BLaER1 treated with 17β-estradiol and CSF1 and Interleukin-3, amounts not matched to agents 10 nM and 100 nM (cell line): Measurements from ENCODE around the gene PRR29.
"Not testable (repeated sequence)": the region's sequence is repeated elsewhere in the genome, so short reads cannot be mapped to it uniquely, and the experiment has no call there.

Experiments
- H3K27ac ChIP-seq, 11 experiments: shearing (Covaris generic); formaldehyde crosslinking; 2 replicates each; pipeline ENCODE4 v1.8.1; 2022
- H3K27me3 ChIP-seq, 11 experiments: shearing (Covaris generic); formaldehyde crosslinking; 2 replicates each; pipeline ENCODE4 v1.8.1; 2022
- H3K36me3 ChIP-seq, 11 experiments: shearing (Covaris generic); formaldehyde crosslinking; 2 replicates each; pipeline ENCODE4 v1.8.1; 2022
- H3K4me1 ChIP-seq, 10 experiments: shearing (Covaris generic); formaldehyde crosslinking; 2 replicates each; pipeline ENCODE4 v1.8.1; 2022
- H3K4me2 ChIP-seq, 11 experiments: shearing (Covaris generic); formaldehyde crosslinking; 2 replicates each; pipeline ENCODE4 v1.8.1; 2022
- H3K4me3 ChIP-seq, 10 experiments: shearing (Covaris generic); formaldehyde crosslinking; 2 replicates each; pipeline ENCODE4 v1.8.1; 2022
- H3K9ac ChIP-seq, 11 experiments: shearing (Covaris generic); formaldehyde crosslinking; 2 replicates each; pipeline ENCODE4 v1.8.1; 2022
- H3K9me3 ChIP-seq, 11 experiments: shearing (Covaris generic); formaldehyde crosslinking; replicated peaks in 1 of 11; 2 replicates each; pipeline ENCODE4 v1.8.1; 2022
- H4K20me1 ChIP-seq, 11 experiments: shearing (Covaris generic); formaldehyde crosslinking; 2 replicates each; pipeline ENCODE4 v1.8.1; 2022
- Cebpa-rat ChIP-seq, 11 experiments: shearing (Covaris generic); IDR thresholded peaks; 2 replicates each; pipeline ENCODE4 v1.8.1; 2022

PRR29 gene

DNA sequence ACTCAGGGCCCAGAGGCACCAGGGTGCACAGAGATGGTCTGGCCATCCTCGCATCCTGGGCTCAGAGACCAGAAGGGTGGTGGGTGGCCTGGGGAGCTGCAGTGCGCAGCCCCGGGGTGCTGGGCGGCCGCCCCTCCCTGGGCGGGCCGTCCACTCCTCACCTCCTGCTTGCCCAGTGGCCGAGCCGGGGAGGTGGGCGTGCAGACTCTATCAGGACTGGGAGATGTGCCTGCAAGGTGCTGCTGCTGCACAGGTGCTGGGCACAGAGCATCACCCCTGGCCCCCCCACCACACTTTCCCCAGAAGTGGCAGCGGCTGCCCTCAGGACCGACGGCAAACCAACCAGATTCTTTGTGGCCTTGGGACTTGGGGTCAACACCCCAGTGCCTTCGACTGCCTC is 25.4 kb upstream of the PRR29 start, which contains the start of gene SCN4A:
SCN4A (minus strand) TSS at position 123 of the 400 bp plus-strand sequence; CDS start at position 46, 77 bp downstream.
- TF ChIP-seq Cebpa-rat (IDR thresholded peaks at IDR 0.05): no peak
- Histone ChIP-seq H3K4me2 (peak within 1 kb of the TSS in 10 of 11 experiments; percentile 15 to 85 (median 66); a peak in 17 of 22 replicates), H4K20me1 (no peaks in the 10 kb centered on the region), H3K27ac (no peak within 1 kb of the TSS), H3K27me3 (no peaks in the 10 kb centered on the region), H3K9ac (0 out of 22 replicates have a peak within 1 kb of the TSS, but pooled peaks of 1 of the 11 experiments have one; percentile 23), H3K4me1 (peaks cover 17 to 47% (median 45%) of the 10 kb centered on the region in 10 experiments), H3K36me3 (no peaks in the 10 kb centered on the region), H3K9me3 (no peaks in the 10 kb centered on the region), H3K4me3 (no peak within 1 kb of the TSS)

DNA sequence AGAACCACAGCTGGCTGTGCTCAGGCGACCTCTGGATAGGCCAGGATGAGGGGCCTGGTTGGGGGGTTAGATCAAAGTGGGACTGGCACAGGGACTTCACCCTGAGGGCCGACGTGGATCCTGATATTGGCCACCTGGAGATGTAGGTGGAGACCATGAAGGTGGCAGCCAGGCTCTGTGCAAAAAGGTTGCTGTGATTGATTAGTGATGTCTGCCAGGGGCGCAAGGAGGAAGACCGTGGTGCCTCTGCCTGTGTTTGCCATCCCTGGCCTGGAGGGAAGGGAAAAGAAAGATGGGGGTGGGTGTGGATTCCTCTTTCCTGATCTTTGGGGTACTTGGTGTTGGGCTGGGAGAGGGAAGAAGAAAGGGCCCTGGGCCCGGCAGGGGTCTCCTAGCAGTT is 24.9 kb upstream of the PRR29 start:
- H3K4me1 ChIP-seq: peaks cover 17 to 52% (median 48%) of the 10 kb centered on the region in 10 experiments
- no peaks in the 10 kb centered on the region for H3K36me3 ChIP-seq
- H3K4me3 ChIP-seq: no peak overlapping the region
- no peaks in the 10 kb centered on the region for H3K9me3 ChIP-seq
- H4K20me1 ChIP-seq: no peaks in the 10 kb centered on the region
- no peak for TF ChIP-seq Cebpa-rat (IDR thresholded peaks at IDR 0.05)
- H3K9ac ChIP-seq: no peak overlapping the region
- H3K27ac ChIP-seq: no peak overlapping the region
- peak overlapping the region in 7 of 11 experiments; percentile 15 to 85 (median 63); a peak in 10 of 22 replicates for H3K4me2 ChIP-seq
- no peaks in the 10 kb centered on the region for H3K27me3 ChIP-seq

DNA sequence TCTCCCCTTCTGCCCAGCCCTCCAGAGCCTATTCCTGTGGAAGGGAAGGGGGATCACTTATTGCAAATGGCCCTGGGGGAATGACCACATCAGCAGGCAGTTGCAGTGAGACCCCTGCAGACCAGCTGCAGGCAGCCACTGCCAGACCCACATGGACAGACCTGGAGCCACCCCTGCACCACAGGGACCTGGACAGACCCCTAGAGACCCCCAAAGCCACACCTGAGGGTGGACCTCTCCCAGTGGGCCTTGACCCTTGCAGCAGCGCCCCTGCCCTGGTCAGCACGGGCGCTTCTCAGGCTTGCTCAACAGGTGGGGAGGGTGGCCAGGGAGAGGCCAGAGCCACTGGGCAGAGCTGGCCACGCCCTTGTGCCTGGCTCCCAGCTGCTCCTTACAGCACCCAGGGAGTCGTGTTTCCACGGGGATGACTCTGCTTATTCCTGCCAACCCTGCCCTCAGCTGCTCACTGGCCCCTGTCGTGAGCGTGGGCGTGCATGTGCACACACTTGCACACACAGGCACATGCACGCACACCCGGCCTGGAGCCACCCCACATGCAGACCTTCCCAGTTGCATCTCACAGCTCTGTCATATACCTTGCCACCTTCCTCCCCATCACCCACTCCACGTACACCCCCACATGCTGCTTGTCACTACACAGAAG is 24.1 kb upstream of the PRR29 start:
- Histone ChIP-seq H3K27me3 (no peaks in the 10 kb centered on the region), H3K4me2 (peak overlapping the region; percentile 39 to 85 (median 63)), H3K9me3 (no peaks in the 10 kb centered on the region), H3K9ac (peak overlapping the region in 1 of 11 experiments; percentile 23; a peak in 2 of 22 replicates), H3K36me3 (no peaks in the 10 kb centered on the region), H3K4me1 (peaks cover 17 to 60% (median 56%) of the 10 kb centered on the region in 10 experiments), H4K20me1 (no peaks in the 10 kb centered on the region), H3K27ac (no peak overlapping the region), H3K4me3 (no peak overlapping the region)
- TF ChIP-seq Cebpa-rat (IDR thresholded peaks at IDR 0.05): no peak

DNA sequence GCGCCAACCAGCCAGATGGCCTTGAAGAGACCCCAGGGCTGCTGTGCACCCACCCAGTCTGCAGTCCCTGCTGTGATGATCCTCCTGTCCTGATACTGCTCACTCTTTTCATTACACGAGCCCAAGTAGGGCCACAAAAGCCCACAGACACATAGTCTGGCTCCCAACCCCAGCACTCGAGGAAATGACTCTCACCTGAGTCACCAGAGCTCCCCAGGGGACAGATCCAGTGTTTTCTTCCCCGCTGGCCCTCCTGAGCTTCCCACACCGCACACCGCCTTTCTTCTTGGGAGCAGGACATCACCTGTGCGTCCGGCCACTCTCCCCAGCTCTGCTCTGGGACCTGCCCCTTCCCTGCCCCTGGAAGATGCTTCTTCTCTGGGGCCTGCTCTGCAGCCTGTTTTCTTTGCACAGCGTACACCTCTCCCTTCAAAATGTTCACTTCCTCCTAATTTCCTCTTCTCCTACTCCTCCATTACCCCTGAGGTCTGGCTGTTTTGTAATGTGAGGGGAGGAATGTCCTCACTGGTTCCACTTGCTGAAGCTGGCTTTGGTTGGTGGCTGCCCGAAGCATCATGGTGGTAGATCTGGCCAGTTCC is 23.5 kb upstream of the PRR29 start:
- no peak for TF ChIP-seq Cebpa-rat (IDR thresholded peaks at IDR 0.05)
- H4K20me1 ChIP-seq: no peaks in the 10 kb centered on the region
- no peak overlapping the region for H3K27ac ChIP-seq
- H3K4me1 ChIP-seq: peaks cover 17 to 66% (median 63%) of the 10 kb centered on the region in 10 experiments
- H3K9ac ChIP-seq: peak overlapping the region in 1 of 11 experiments; percentile 7; a peak in 2 of 22 replicates
- H3K36me3 ChIP-seq: no peaks in the 10 kb centered on the region
- H3K4me3 ChIP-seq: no peak overlapping the region
- H3K27me3 ChIP-seq: no peaks in the 10 kb centered on the region
- H3K9me3 ChIP-seq: no peaks in the 10 kb centered on the region
- peak overlapping the region; percentile 39 to 85 (median 63) for H3K4me2 ChIP-seq

DNA sequence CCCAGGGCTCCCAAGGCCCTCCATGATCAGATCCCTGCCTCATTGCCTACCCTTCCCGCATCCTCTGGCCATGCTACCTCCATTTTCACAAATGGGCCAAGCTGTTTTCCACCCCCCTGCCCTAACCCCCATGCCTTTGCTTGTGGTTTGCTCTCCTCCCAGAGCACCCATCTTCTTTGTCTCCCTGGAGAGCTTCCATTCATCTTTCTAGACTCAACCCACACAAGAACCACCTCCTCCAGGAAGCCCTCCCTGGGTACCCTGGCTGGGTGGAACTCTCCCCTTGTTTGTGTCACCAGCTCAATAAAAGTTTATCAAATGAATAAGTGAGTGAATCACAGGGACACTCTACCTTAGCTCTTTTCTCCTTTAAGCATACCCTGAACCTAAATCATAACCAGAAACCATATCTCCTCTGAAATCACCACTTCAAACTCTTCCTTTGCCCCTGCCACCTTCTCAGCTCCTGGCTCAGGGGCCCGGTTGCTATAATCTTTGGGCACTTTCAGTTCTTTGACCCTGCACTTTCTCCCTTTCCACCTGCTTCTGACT is 22.5 kb upstream of the PRR29 start:
- H3K4me3 ChIP-seq: no peak overlapping the region
- H3K27me3 ChIP-seq: no peaks in the 10 kb centered on the region
- TF ChIP-seq Cebpa-rat (IDR thresholded peaks at IDR 0.05): no peak
- no peaks in the 10 kb centered on the region for H3K9me3 ChIP-seq
- H4K20me1 ChIP-seq: no peaks in the 10 kb centered on the region
- H3K27ac ChIP-seq: no peak overlapping the region
- no peak overlapping the region for H3K9ac ChIP-seq
- H3K36me3 ChIP-seq: no peaks in the 10 kb centered on the region
- H3K4me1 ChIP-seq: peaks cover 17 to 72% (median 67%) of the 10 kb centered on the region in 10 experiments
- H3K4me2 ChIP-seq: peak overlapping the region in 9 of 11 experiments; percentile 39 to 85 (median 58); a peak in 15 of 22 replicates

DNA sequence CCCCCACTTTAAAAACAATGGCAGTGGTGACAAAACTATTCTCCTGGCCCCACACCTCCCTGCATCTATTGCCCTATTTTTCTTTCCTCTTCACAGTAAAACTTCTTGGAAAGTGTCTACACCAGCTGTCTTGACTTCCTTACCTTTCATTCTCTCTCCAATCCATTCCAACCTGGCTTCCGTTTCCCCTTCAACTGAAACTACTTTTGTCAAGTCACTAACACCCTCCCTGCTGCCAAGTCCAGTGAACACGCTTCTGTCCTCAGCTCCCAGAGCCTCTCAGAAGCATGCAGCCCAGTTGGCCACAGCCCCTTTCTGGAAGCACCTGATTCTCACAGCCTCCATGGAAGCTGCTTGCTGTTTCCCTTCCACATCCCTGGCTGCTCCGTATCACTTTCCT is 21.4 kb upstream of the PRR29 start:
- H3K4me1 ChIP-seq: peaks cover 17 to 72% (median 67%) of the 10 kb centered on the region in 10 experiments
- H4K20me1 ChIP-seq: no peaks in the 10 kb centered on the region
- H3K9ac ChIP-seq: no peak overlapping the region
- no peaks in the 10 kb centered on the region for H3K36me3 ChIP-seq
- no peak overlapping the region for H3K27ac ChIP-seq
- TF ChIP-seq Cebpa-rat (IDR thresholded peaks at IDR 0.05): no peak
- peaks cover 4 to 7% (median 6%) of the 10 kb centered on the region in 11 experiments for H3K9me3 ChIP-seq
- H3K27me3 ChIP-seq: no peaks in the 10 kb centered on the region
- no peak overlapping the region for H3K4me3 ChIP-seq
- peak overlapping the region in 8 of 11 experiments; percentile 9 to 82 (median 45); a peak in 16 of 22 replicates for H3K4me2 ChIP-seq

DNA sequence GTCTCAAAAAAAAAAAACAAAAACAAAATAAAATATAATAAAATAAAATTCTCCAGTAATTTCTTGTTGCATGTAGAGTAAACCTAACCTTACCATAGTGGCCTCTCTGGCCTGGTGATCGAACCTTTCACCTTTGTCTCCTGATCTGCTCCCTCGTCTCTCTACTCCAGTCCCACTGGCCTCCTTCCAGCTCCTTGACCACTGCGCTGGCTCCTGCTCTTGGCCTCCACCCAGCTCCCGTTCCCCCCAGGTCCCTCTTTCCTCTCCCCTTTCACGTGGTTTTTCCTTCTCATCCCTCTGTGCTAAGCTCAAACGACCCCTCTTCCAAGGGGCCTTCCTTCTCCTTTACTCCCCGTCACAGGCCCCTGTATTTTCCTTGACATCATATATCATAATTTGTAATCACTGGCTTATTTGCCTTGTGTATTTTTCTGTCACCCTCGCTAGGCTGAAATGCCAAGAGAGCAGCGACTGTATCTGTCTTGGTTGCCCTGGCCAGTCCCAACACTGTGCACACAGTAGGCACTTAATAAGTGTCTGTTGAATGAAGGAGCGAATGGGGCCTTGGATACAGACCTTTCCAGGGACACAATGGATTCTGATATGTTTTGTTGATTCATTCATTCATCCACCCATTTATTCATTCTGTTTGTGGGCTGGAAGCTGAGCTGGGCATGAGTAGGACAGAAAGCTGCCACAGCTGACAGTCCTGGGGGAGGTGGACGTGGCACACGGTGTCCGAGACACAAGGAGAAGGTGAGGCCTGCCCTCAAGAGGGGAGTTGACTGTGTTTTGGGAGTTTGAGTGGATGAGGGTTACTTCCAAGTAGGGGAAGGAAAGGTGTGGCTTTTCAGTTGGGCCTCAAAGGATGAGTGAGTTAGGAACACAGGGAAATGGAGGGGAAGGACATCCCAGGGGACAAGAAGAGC is 19.6 kb upstream of the PRR29 start:
- H3K4me3 ChIP-seq: 0 out of 20 replicates have a peak overlapping the region, but pooled peaks of 1 of the 10 experiments have one; percentile 2
- no peak for TF ChIP-seq Cebpa-rat (IDR thresholded peaks at IDR 0.05)
- H3K36me3 ChIP-seq: no peaks in the 10 kb centered on the region
- peak overlapping the region in 8 of 11 experiments; percentile 3 to 71 (median 55); a peak in 14 of 22 replicates for H3K27ac ChIP-seq
- peak overlapping the region in 5 of 11 experiments; percentile 8 to 34 (median 10); a peak in 5 of 22 replicates for H3K9ac ChIP-seq
- H3K4me1 ChIP-seq: peaks cover 24 to 77% (median 72%) of the 10 kb centered on the region in 10 experiments
- H3K9me3 ChIP-seq: peaks cover 10 to 21% (median 19%) of the 10 kb centered on the region in 11 experiments
- H3K4me2 ChIP-seq: peak overlapping the region; percentile 11 to 87 (median 77); a peak in 19 of 22 replicates
- no peaks in the 10 kb centered on the region for H4K20me1 ChIP-seq
- H3K27me3 ChIP-seq: no peaks in the 10 kb centered on the region

DNA sequence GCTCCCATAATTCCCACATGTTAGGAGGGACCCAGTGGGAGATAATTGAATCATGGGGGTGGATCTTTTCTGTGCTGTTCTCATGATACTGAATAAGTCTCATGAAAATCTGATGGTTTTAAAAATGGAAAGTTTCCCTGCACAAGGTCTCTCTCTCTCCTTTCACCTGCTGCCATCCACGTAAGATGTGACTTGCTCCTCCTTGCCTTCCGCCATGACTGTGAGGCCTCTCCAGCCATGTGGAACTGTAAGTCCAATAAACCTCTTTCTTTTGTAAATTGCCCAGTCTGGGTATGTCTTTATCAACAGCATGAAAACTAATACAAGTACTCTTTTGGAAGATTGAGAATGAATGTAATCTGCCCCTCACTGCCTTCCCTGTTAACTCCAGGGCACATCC is 15.5 kb upstream of the PRR29 start:
- Histone ChIP-seq H3K27ac (peak overlapping the region in 4 of 11 experiments; percentile 25 to 58 (median 44); a peak in 5 of 22 replicates), H3K4me2 (peak overlapping the region in 7 of 11 experiments; percentile 31 to 94 (median 88); a peak in 16 of 22 replicates), H3K4me1 (peaks cover 49 to 77% (median 72%) of the 10 kb centered on the region in 10 experiments), H3K9me3 (peaks cover 10 to 21% (median 19%) of the 10 kb centered on the region in 11 experiments), H3K9ac (peak overlapping the region in 1 of 11 experiments; percentile 33; a peak in 1 of 22 replicates)
- H3K36me3 ChIP-seq, H3K4me3 ChIP-seq, H4K20me1 ChIP-seq, H3K27me3 ChIP-seq: not testable (repeated sequence)
